Calu3 (cell line): ENCODE results near the gene PRKN. TPM values are rescaled to one million over a fixed set of nuclear protein-coding genes. Genes with fewer than 3 reads are reported as not detected.

Source experiments
- BruUV-seq: library from RNA; stranded (reverse); fragments of 400-500 nt; replicated peaks from 2 replicates; lab custom pipeline; 2021; lab: Mats Ljungman, UMichigan
- CTCF ChIA-PET: fragments of 300-600 bp; sonication (Branson Sonifier 250); formaldehyde crosslinking; loops from one replicate; lab custom pipeline; 2022; ENCODE audit warnings: antibody characterized with exemption; lab: Charles Lee
- DNase-seq: peaks from one replicate; pipeline ENCODE4 v3.0.0; 2022
- H3K27ac Mint-ChIP-seq: one replicate; pipeline ENCODE4 v1.8.0; 2022; ENCODE audit warnings: mixed read lengths; ENCODE audit not compliant: unreplicated experiment
- H3K27me3 Mint-ChIP-seq: one replicate; pipeline ENCODE4 v1.8.0; 2022; ENCODE audit warnings: mixed read lengths; ENCODE audit not compliant: unreplicated experiment
- H3K36me3 Mint-ChIP-seq: one replicate; pipeline ENCODE4 v1.8.0; 2022; ENCODE audit warnings: mild to moderate bottlenecking, moderate library complexity, mixed read lengths; ENCODE audit not compliant: insufficient read depth, unreplicated experiment
- H3K4me1 Mint-ChIP-seq: one replicate; pipeline ENCODE4 v1.8.0; 2022; ENCODE audit warnings: mild to moderate bottlenecking, low read depth, mixed read lengths; ENCODE audit not compliant: unreplicated experiment
- H3K4me3 Mint-ChIP-seq: one replicate; pipeline ENCODE4 v1.8.0; 2022; ENCODE audit warnings: mild to moderate bottlenecking, low read depth, moderate library complexity, mixed read lengths; ENCODE audit not compliant: unreplicated experiment
- H3K9me3 Mint-ChIP-seq: one replicate; pipeline ENCODE4 v1.8.0; 2022; ENCODE audit warnings: low read depth, mixed read lengths; ENCODE audit not compliant: unreplicated experiment
- CTCF ChIP-seq: fragments of 200-600 bp; IDR thresholded peaks from one replicate; pipeline ENCODE4 v1.8.0; 2022; ENCODE audit warnings: antibody characterized with exemption; ENCODE audit not compliant: unreplicated experiment
- intact Hi-C: fragments of 100-400 bp; cut with micrococcal nuclease; formaldehyde crosslinking; loops from one replicate; pipeline ENCODE4 v1.10.0; 2022; ENCODE audit not compliant: unreplicated experiment
- total RNA-seq: library from RNA; stranded (reverse); gene quantifications from 2 replicates; pipeline ENCODE4 v1.2.3, GENCODE V29; 2022

The PRKN gene
- total RNA-seq, 1 experiment from 2014 or later = 3.8 TPM

GRCh38 chr6:162699961-162700360 is 27.6 kb downstream of the PRKN start:
- H3K36me3 Mint-ChIP-seq = no peaks in the 10 kb centered on the region
- no peak for DNase-seq
- no TSS peak for BruUV-seq
- no peak for TF ChIP-seq CTCF
- H3K27ac Mint-ChIP-seq = no peak overlapping the region
- no peaks in the 10 kb centered on the region for H3K9me3 Mint-ChIP-seq
- no peak overlapping the region for H3K4me3 Mint-ChIP-seq
- CTCF ChIA-PET = no interaction called here
- H3K4me1 Mint-ChIP-seq = no peaks in the 10 kb centered on the region
- intact Hi-C loops = no loop called here
- H3K27me3 Mint-ChIP-seq = no peaks in the 10 kb centered on the region

GRCh38 chr6:162698440-162698839 is 29.1 kb downstream of the PRKN start:
- no peak for TF ChIP-seq CTCF
- Mint-ChIP-seq H3K4me1 (no peaks in the 10 kb centered on the region), H3K36me3 (no peaks in the 10 kb centered on the region), H3K27me3 (no peaks in the 10 kb centered on the region), H3K27ac (no peak overlapping the region), H3K9me3 (no peaks in the 10 kb centered on the region), H3K4me3 (no peak overlapping the region)
- intact Hi-C loops = no loop called here
- CTCF ChIA-PET = no interaction called here
- DNase-seq = no peak
- BruUV-seq = no TSS peak

GRCh38 chr6:162697872-162698403 is 29.6 kb downstream of the PRKN start:
- no peak for DNase-seq
- no peaks in the 10 kb centered on the region for H3K4me1 Mint-ChIP-seq
- H3K4me3 Mint-ChIP-seq = no peak overlapping the region
- intact Hi-C loops = no loop called here
- no peaks in the 10 kb centered on the region for H3K9me3 Mint-ChIP-seq
- TF ChIP-seq CTCF = no peak
- H3K27me3 Mint-ChIP-seq = no peaks in the 10 kb centered on the region
- BruUV-seq = no TSS peak
- CTCF ChIA-PET = no interaction called here
- no peaks in the 10 kb centered on the region for H3K36me3 Mint-ChIP-seq
- H3K27ac Mint-ChIP-seq = no peak overlapping the region

- intact Hi-C loops = no loop called here
- no peak for TF ChIP-seq CTCF
- no TSS peak for BruUV-seq
- DNase-seq = no peak
- Mint-ChIP-seq H3K36me3 (no peaks in the 10 kb centered on the region), H3K27ac (no peak overlapping the region), H3K4me1 (no peaks in the 10 kb centered on the region), H3K27me3 (no peaks in the 10 kb centered on the region), H3K9me3 (no peaks in the 10 kb centered on the region), H3K4me3 (no peak overlapping the region)
- CTCF ChIA-PET = no interaction called here
These were observed 37.4 kb downstream of the PRKN start for GRCh38 chr6:162690158-162690557.
